NCI-H69 (cell line): ENCODE measurements around the gene BHLHE23.

Experiments
- DNase-seq: peaks from one replicate; lab custom pipeline; 2025; lab: John Stamatoyannopoulos, UW

Gene BHLHE23

DNA sequence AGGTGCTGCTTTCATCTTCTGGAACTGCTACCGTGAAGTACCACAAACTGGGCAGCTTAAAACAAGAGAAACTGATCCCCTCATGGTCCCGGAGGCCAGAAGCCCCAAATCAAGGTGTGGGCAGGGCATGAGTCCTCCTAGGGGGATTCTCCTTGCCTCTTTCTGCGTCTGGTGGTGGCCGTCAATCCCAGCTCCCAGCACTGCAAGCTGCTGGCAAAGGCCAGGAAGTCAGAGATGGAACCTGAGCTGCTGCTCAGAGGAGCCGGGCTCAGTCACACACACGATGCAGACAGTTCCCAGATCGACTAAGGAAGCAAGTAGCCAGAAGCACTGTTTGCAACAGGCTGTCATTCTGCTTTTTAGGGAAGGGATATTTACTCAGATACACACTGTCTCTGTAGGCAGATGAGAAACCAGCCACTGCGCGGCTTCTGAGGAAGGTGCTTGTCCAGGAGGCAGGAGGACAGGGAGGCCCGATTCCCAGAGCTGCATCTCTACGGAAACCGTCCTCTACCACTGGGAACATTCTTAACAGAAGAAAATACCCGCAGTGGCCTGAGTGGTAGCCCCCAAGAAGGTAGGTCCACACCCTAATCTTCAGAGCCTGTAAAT, 15.5 kb downstream of the BHLHE23 start:
- DNase-seq: no peak

DNA sequence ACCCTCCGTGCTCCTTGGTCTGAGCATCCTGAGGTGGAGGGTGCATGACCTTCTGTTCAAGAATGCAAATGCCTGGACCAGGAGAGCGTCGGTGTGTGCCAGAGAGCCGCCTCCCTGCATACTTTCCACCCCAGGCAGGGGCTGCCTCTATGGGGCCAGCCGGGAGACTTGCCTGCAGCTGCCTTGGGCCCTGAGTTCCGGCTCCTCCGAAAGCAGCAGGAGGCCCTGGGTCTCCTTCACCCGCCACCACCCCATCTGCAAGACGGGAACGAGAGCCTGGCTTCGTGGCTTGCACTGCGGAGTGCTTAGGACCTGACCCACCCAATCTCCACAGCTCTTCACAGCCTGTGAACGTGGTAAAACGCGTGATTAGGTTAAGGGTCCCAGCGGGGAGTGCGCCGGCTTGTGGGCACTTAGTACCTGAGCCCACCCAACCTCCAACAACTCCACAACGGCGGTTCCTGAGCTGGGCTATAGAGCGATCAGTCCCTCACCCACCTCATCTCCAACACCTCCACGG, 16.4 kb downstream of the BHLHE23 start:
- DNase-seq: no peak

DNA sequence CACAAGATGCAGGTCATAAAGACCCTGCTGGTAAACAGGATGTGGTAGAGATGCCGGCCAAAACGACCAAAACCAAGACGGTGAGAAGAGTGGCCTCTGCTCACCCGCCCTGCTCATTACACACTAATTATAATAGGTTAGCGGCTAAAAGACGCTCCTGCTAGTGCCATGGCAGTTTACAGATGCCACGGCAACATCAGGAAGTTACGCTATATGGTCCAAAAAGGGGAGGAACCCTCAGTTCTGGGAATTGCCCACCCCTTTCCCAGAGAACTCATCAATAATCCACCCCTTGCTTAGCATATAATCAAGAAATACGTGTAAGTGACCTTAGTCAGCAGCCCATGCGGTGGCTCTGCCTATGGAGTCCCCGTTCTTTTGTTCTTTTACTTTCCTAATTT, 17.6 kb downstream of the BHLHE23 start:
- no peak for DNase-seq

DNA sequence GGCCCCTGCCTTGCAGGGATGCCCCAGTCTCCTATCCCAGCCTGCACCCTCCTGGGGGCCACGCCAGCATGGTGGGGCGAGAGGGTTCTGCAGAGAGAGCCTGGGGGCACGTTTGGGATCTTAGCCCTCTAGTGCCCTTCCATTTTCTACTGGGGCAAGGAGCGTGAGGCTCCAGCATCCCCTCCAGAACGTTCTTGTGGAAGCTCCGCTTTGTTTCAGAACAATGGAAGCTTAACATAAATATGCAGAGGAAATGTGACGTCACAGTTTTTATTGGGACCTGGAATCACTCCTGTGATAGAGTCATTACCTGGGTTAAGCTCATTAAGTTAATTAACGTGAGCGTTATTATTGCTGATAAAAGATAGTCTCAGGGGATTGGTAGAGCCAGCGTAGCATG, 19.6 kb downstream of the BHLHE23 start:
- no peak for DNase-seq

DNA sequence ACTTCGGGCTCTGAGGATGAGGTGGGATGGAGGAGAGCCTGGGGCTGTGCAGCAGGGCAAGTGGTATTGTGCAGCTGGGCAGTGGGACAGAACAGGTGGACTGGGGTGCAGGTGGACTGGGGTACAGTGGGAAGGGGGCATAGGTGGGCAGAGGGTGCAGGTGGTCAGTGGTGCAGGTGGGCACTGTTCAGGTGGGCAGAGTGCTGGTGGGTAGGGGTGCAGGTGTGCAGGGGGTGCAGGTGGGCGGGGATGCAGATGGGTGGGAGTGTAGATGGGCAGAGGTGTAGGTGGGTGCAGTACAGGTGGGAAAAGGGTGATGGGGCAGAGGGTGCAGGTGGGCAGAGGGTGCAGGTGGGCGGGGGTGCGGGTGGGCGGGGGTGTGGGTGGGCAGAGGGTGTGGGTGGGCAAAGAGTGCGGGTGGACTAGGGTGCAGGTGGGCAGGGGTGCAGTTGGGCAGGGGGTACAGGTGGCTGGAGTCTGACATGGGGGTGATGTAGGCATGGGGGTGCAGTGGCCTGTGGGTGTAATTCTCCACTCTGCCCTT, 20.4 kb downstream of the BHLHE23 start:
- DNase-seq: no peak

DNA sequence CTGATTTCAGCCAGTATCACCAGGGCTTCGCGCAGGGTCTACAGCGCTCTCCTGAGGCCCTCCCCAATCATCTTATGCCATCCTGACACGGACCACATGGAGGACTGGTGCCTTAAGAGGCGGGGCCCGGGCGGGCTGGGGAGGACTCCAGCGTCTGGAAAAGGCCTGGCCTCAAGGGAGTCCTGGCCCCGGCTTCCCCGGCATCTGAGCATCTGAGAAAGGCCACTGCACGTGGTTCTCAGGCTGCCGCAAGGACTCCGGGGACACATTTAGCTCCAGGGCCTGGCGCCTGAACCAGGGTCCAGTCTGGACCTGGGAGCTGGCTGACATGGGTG, 21.4 kb downstream of the BHLHE23 start:
- DNase-seq: no peak

DNA sequence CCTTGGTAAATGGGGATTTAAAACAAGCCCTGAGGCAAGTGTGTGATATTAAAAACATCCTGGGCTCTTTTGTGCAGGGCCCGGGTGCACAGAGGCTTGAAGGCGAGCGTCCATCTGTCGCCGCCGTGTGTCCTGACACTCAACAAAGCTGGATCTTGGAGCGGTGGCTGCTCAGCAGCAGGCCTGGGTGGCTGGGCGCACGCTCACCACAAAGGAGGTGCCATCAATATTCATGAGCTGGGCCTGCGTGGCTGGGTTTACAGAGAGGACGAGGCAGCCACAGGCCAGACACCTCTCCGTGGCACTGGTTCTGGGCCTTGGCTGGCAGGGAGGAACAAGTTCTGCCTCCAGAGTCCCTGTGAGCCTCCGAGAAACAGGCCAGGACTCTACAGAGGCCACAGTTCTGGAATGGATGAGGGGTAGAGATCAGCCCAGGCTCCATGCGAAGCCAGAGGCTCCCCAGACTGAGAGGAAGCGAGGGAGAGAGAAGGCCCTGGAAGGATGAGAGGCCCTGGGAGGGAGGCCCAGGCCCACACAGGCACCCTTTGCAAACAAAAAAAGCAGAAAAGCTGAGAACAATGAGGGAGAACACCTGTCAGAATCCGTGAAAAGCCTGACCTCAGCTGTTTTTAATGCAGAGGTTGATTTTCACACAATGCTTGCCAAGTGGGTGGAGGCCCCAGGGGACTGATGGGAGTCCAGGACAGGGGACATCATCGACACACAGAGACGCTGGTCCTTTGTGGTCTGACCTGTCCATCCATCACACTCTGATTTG, 21.9 kb downstream of the BHLHE23 start:
- peak; percentile 70 for DNase-seq

DNA sequence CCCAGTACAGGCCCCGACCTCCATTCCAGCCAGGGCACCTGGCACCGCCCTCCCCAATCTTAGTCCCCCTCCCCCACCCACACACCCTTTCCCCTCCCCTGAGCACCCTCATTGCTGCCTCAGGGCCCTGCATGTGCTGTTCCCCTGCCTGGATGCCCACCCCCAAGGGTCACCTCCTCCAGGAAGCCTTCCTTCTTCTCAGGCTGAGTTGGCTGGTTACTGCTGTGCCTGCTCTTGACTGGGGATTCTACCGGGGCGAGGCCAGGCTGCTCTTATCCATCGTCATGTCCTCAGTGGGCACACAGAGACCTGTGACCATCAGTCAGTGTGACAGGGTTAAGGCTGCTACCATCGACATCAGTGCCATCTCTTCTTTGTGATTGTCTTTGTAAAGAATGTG, 23.6 kb downstream of the BHLHE23 start:
- no peak for DNase-seq

DNA sequence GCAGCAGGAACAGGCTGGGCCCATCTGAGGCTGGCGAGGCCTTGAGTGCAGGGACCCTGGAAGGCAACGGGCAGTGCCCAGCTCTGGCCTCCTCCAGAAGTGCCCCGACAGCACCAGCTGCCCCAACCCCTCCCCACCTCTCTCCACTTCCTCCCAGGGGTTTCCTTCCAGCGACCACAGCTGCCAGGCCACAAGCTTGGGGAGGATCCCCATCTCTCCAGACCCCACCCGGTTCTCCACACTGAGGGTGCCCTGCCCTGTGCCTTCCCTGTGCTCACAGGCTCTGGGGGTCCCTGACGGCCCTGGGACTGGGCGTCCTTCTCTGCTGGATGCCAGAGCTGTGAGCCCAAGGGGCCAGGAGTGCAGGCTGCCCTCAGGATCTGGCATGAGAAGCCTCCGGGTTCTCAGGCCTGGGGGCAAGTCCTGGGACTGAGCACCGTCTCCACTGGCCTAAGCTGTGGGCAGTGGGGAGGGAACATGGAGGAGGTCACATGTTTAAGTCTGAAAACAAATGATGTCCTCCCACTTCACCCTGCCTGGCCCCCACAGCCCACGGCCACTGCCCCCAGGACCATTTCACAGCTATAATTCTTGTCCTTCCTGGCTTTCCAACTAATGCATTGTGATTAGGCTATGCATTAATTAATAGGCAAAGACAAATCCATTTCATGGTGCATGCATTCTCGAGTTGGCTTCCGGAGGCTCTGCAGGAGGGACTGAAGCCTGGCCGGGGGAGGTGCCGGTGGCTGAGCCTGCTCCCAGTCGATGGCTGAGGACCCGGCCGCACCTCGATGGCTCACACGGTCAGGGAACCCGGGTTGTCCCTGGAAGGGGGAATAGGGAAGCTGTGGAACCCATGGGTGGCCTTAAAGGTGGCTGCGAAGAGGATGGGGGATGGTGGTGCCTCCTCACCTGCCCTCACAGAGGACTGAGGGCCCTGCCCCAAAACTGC, 24.4 kb downstream of the BHLHE23 start:
- no peak for DNase-seq

DNA sequence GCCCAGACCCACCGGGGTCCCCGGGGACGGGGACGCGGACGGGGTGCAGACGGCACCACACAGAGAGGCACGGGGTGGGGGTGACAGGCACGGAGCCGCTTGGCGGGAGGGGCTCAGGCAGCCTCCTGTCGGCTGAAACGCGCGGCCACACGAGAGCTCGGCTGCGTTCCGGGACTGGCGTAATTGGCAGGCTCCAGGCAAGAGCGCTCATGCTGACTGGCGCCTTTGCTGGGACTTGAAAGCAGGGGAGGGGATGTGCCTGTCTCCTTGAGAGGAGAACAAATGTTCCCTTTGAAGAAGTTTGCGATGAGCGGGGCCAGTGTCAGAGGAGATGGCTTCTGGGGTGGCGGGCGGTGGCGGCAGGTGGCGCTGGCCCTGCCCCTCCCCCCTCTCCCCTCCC, 25.8 kb downstream of the BHLHE23 start:
- peak; percentile 85 for DNase-seq

DNA sequence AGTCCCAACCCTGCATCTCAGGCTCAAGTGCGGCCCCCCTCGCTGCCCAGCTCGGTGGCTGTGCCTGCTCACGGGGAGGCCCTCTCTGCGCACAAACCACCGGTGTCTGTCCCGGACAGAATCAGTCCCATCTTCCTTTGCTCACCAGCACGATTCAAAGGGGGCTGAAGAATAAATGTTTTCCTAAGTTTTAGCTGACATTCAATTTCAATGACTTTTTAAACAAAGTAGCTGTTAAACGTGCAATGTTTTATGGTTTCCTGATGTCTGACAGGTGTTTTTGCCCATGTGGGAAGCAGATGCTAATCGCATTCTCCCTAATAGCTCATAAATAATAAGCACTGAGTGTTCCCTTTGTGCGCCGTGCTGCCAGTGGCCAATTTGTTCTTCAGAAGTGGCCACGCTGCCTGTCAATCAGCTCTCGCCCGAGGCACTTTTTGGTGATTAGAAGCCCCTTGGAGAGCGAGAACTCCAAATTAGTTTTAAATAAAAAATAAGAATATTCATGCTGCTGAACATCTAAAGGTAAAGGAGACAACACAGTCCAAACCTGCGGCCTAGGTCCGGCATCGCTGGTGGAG, 26.3 kb downstream of the BHLHE23 start:
- peak; percentile 84 for DNase-seq

DNA sequence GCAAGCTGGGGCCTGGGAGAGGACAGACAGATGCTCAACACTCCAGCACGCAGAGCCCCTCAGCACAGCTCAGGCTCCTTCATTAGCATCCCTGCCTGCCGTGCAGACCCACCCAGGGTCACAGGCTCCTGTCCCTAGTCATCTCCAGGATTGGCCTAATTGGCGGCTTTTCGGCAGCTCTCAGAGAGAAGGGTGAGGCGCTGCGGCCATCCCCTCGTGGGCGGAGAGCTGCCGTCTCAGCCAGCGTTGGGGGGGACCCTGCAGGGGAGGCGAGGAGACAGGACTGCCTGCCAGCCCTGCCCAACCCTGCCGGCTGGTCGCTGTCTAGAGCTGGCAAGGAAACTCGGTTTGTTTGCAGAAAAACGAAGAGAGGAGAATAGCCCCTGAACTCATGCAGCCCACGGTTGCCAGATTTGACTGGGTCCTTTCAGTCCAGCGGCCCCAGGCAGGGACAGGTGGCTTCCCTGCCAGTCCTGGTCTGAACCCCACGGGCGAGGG, 26.8 kb downstream of the BHLHE23 start:
- DNase-seq: peak; percentile 69

DNA sequence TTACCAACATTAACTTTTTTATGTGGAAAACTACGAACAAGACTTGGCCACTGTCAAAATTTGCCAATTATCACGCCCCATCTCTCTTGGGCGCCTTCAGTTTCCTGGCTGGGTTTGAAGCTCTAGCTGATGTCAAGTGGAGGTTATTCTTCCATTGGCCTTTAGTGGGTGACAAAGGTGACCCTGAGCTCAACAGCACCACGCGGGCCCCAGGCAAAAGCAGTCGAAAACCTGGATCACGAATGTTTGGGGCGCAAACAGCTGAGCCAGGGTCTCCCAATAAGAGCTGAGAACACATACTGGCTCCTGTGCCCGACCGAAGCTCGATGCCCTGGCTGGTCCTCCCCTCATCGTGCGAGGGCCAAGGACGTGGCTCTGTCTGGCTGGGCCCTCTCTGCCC, 27.5 kb downstream of the BHLHE23 start:
- DNase-seq: no peak

DNA sequence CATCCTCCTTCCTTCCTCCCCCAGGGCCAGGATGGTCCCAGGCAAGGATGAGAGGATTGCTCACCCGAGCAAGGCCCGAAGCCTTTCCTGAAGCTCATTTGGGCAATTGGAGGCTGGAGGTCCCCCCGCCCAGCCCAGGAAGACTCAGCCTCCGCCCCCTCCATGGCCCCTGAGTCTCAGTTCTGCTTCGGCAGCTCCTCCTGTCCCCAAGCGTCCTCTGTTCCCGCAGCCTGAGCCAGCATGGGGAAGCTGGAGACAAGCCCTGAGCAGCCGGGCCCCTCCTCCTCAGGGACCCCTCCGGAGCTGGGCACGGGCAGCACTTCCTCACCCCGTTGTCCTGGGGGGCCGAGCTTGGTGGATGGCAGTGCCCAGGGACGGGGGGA, 28.2 kb downstream of the BHLHE23 start:
- no peak for DNase-seq

DNA sequence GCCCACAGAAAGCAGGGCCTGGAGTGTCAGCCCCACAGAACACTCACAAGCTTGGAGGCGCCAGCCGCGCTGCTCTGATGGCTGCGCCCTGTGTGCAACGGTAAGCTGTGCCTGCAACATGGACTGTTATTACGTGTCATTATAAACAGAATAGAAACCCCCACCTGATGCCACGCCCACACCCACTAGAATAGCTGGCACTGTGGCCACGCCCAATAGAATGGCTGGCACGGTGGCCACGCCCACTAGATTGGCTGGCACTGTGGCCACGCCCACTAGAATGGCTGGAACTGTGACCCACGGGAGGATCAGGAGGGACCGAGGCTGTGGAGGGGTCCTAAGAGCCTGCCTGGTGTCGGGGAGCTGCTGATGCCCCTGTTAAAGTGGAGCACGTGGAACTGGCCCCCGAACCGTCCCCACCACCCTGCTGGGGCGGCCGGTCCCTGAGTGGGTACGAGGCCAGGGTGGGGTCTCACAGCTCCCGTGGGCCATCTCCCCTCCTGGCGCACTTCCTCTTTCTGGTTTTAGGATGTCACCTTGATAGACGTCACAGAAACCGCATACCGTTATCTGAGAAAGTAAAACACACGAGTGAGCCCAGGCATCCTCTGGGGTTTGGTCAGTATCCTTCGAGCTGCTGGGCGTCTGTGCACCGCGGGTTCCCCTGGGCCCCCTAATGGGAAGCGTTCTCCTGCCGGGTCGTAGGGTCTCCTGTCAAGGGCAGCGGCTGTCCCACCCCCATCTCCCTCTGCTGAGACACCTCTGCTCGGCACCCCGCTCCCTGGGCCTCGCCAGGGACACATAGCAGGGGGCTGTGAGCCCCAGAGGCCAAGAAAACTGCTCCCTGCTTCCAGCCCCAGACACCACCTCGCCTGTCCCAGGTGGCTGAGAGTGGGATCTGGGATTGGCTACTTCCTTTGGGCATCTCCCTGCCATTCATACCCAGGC, 28.9 kb downstream of the BHLHE23 start:
- peak; percentile 86 for DNase-seq

DNA sequence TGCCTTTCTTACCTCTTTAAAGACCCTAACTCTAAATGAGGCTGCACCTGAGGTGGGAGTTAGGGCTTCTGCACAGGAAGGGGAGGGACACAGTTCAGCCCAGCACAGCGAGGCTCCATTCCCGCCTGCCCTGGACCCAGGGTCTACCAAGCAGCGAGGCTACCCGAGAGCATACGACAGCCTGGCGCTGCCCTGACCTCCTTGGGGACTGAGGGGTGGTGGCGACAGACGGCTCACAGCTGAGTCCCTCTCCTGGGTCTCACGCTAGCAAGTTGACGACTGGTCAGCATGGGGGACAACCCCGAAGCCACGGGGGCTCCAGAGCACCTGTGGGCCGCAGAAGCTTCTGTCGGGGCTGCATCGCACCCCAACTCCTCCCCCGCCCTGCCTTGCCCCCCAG, 29.9 kb downstream of the BHLHE23 start:
- no peak for DNase-seq

DNA sequence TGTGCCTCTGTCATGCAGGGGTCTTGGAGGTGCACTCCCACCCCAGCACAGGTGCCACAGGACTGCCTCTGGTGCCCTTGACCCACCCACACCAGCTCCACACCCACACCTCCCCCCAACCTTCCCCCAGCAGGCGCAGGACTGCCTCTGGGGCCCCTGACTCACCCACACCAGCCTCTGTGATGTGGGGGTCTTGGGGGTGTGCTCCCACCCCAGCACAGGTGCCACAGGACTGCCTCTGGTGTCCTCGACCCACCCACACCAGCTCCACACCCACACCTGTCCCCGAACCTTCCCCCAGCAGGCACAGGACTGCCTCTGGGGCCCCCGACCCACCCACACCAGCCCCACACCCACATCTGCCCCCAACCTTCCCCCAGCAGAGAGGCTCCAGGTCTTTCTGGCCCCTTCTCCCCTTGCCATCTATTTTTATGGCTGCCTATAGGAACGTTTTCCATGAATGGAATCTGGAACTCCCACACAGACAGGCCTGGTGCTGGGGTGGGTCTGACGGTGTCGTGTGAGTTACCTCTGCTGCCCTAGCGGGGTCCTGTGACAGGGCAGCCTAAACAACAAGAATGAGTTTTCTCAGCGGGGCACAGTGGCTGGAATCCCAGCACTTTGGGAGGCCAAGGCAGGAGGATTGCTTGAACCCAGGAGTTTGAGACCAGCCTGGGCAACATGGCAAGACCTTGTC, 30.8 kb downstream of the BHLHE23 start:
- DNase-seq: no peak

DNA sequence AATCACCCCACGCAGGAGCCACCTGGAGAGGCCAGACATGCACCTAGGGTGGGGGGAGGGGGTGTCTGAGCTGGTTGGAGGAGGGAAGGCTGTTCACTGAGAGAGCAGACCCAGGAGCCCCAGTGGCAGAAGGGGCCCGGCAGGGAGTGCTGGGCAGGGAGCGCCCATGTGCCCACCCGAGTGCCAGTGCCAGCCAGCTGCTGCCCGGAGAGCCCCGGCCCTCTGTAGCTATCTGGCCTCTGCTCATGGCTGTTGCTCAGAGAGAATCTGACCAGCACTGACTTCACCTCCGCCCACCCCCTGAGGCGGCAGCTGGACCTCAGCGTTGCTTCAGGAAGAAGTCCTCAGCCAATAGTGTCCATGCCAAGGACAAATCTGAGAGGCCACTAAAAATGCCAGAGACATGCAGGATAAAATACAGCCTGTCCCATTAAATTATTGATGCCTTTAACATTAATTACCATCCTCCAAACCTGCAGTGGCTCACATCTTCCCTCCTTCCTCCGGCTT, 31.5 kb downstream of the BHLHE23 start:
- DNase-seq: no peak

DNA sequence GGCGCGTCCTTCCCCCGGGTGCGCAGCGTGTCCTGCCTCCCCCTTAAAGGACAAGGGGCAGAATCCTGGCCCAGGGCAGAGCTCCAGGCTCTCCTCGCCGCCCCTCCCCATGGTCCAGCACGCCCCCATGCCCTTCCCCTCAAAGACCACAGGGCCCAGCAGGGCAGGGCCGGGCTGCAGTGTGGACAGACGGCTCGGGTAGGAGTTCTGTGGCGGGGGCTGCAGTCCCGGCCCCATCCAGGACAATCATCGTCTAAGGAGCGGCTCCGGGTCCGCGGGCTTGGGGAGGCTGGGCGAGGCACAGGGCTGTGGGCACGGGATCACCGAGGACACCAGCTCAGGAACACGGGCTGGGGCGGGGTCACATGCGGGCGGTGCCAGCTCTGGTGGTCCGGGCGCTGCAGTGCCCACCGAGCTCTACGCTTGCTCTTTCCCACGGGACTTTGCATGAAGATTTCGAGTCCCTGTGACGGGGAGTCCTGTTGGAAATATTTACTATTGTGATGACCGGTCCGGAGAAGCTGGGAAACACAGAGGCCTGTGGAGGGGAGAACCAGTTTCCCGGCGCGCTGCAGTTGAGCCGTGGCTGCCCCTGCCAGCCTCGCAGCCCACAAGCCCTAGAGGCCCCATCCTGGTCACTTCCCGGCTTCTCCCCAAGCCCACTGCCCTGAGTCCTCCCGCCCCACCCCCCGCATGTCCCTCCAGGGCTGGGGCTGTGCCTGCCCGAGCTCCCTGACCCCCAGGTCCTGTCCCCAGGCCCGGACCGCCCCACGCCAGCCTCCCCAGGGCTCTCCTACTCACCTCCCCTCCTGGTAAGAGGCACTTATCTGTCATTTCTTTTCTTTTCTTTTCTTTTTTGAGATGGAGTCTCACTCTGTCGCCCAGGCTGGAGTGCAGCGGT, 33.7 kb downstream of the BHLHE23 start:
- DNase-seq: no peak
